Duodenal mucosa (tissue), 2 donors: Measurements from ENCODE around the gene MUL1.

Experiments used
- H3K27ac ChIP-seq: one replicate; pipeline ENCODE4 v1.7.0; 2013; ENCODE audit warnings: low read depth, low read length
- H3K27me3 ChIP-seq, 2 donors: one replicate each; pipeline ENCODE4 v1.7.0; 2013; ENCODE audit warnings: low read length in 2 of 2, control low read depth in 1 of 2; ENCODE audit not compliant: insufficient read depth in 2 of 2, control insufficient read depth in 1 of 2
- H3K36me3 ChIP-seq, 2 donors: one replicate each; pipeline ENCODE4 v1.7.0; 2013; ENCODE audit warnings: low read length in 2 of 2, control low read depth in 1 of 2; ENCODE audit not compliant: insufficient read depth in 2 of 2, control insufficient read depth in 1 of 2
- H3K4me1 ChIP-seq, 2 donors: one replicate each; pipeline ENCODE4 v1.7.0; 2013; ENCODE audit warnings: low read length in 2 of 2, control low read depth in 1 of 2; ENCODE audit not compliant: insufficient read depth in 2 of 2, control insufficient read depth in 1 of 2
- H3K4me3 ChIP-seq, 2 donors: one replicate each; pipeline ENCODE4 v1.7.0; 2013; ENCODE audit warnings: low read length in 2 of 2, low read depth in 1 of 2
- H3K9ac ChIP-seq, 2 donors: one replicate each; pipeline ENCODE4 v1.7.0; 2013; ENCODE audit warnings: low read length in 2 of 2, low read depth in 1 of 2
- H3K9me3 ChIP-seq, 2 donors: one replicate each; pipeline ENCODE4 v1.7.0; 2013; ENCODE audit warnings: low read length in 2 of 2, control low read depth in 1 of 2; ENCODE audit not compliant: control insufficient read depth in 1 of 2

The MUL1 gene

DNA sequence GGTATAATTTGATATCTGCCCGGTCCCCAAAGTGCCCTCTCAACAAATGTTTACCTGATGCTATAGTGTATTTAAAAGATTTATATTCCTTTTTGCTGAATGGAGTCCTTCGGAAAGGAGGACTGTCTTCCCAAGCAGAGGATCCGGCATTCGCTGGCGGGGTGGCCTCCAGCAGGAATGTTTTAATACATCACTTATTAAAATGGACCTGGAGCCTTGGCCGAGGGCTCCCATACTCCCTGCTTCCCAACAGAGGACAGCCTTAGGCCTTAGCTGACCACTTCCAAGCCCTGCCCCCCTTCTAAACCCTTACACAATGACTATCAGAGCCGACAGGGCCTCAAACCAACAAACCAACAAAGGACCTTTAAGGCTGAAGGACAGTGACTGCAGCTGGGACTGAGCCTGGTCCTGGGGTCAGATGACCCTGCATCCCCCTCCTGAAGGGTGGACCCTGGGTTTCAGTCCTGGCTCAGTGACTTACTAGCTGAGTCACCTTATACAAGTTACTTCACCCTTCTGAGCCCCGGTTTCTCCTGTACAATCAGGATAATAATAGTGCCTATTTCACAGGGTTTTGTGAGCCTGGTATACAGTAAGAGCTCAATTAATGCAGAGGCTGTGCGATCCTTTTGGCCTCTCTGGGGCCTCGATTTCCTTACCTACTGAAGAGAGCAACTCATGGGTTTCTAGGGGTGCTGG lies 27.6 kb downstream of the MUL1 start:
- H3K27me3 ChIP-seq: peaks cover 0 to 4% of the 10 kb centered on the region in 2 donors
- H3K27ac ChIP-seq: peak overlapping the region; percentile 84
- H3K4me3 ChIP-seq: peak overlapping the region; percentile 26 to 40
- peak overlapping the region; percentile 51 to 60 for H3K9ac ChIP-seq
- no peaks in the 10 kb centered on the region for H3K9me3 ChIP-seq
- peaks cover 65 to 71% of the 10 kb centered on the region in 2 donors for H3K4me1 ChIP-seq
- no peaks in the 10 kb centered on the region for H3K36me3 ChIP-seq

DNA sequence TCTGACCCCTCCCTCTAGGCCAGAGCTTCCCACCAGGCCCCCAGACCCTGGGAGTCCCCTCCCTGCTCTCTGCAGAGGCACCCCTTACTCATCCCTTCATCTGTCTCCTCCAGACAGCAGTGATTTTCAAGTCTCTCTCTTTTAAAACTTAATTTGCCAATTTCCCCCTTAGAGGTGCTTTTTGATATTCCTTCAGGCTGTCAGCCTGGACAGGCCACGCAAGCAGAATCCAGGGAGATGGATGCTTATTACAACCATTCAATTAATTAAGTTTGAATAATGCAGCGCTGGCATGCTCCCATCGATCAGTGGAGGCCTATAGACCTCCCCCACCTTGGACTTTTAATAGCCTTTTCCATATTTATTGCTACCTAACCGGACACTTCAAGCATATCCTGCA lies 28.1 kb downstream of the MUL1 start:
- peaks cover 0 to 4% of the 10 kb centered on the region in 2 donors for H3K27me3 ChIP-seq
- peak overlapping the region; percentile 30 for H3K27ac ChIP-seq
- peaks cover 70 to 74% of the 10 kb centered on the region in 2 donors for H3K4me1 ChIP-seq
- H3K9ac ChIP-seq: peak overlapping the region; percentile 33 to 60
- H3K4me3 ChIP-seq: peak overlapping the region; percentile 23 to 26
- no peaks in the 10 kb centered on the region for H3K9me3 ChIP-seq
- H3K36me3 ChIP-seq: no peaks in the 10 kb centered on the region

GRCh38 chr1:20478057-20478635 lies 29.8 kb downstream of the MUL1 start:
- Histone ChIP-seq H3K27me3 (peaks cover 3 to 4% of the 10 kb centered on the region in 2 donors), H3K36me3 (no peaks in the 10 kb centered on the region), H3K9me3 (no peaks in the 10 kb centered on the region), H3K9ac (no peak overlapping the region), H3K27ac (no peak overlapping the region), H3K4me1 (peaks cover 72 to 89% of the 10 kb centered on the region in 2 donors), H3K4me3 (no peak overlapping the region)

GRCh38 chr1:20477348-20478056 lies 30.4 kb downstream of the MUL1 start:
- Histone ChIP-seq H3K27ac (no peak overlapping the region), H3K4me3 (no peak overlapping the region), H3K9me3 (no peaks in the 10 kb centered on the region), H3K9ac (peak overlapping the region in 1 of 2 donors; percentile 6), H3K27me3 (peaks cover 3 to 4% of the 10 kb centered on the region in 2 donors), H3K4me1 (peaks cover 78 to 86% of the 10 kb centered on the region in 2 donors), H3K36me3 (no peaks in the 10 kb centered on the region)

DNA sequence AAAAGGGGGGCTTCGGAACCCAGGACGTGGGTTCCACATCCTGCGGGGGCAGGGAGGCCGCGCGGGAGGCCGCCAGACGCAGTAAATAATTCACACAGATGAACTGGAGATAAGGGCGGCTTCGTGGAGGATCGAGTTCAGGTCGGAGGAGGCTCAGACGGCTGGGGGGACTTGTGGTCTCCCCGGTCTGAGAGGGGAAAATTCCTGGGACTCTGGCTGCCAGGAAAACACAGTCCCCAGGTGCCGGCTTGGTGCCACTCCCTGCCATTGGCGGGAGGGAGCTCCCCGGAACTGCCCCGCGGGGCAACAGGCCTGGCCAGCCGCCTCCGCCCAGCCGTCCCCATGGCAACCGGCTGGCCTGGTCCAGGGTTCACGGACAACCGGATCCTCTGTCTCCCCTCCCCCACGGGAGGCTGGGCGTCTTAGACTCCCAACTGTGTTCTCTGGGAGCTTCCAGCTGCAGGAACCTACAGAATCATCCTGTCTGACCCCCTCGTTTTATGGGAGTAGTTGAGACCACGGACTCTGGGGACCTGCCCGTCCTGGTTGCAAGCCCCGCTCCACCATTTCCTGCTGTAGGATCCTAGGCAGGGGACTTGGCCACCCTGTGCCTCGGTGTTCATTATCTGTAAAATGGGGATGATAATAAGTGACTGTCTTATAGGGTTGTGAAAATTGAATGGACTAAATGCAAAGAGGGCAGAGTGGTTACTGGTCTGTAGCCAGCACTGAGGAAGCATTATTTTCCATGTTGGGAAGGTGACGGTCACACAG lies 31.5 kb downstream of the MUL1 start:
- Histone ChIP-seq H3K27me3 (peaks cover 3 to 4% of the 10 kb centered on the region in 2 donors), H3K36me3 (no peaks in the 10 kb centered on the region), H3K4me3 (peak overlapping the region; percentile 50 to 55), H3K27ac (peak overlapping the region; percentile 52), H3K4me1 (peaks cover 77% of the 10 kb centered on the region in 2 donors), H3K9me3 (no peaks in the 10 kb centered on the region), H3K9ac (peak overlapping the region; percentile 63 to 72)

GRCh38 chr1:20474996-20475395 lies 33.0 kb downstream of the MUL1 start:
- Histone ChIP-seq H3K9me3 (no peaks in the 10 kb centered on the region), H3K9ac (peak overlapping the region in 1 of 2 donors; percentile 32), H3K27me3 (peaks cover 0 to 3% of the 10 kb centered on the region in 2 donors), H3K4me1 (peaks cover 62 to 64% of the 10 kb centered on the region in 2 donors), H3K36me3 (no peaks in the 10 kb centered on the region), H3K4me3 (no peak overlapping the region), H3K27ac (no peak overlapping the region)

GRCh38 chr1:20474333-20474975 lies 33.5 kb downstream of the MUL1 start:
- H3K9ac ChIP-seq: peak overlapping the region in 1 of 2 donors; percentile 32
- H3K9me3 ChIP-seq: no peaks in the 10 kb centered on the region
- no peaks in the 10 kb centered on the region for H3K36me3 ChIP-seq
- no peak overlapping the region for H3K4me3 ChIP-seq
- H3K27ac ChIP-seq: no peak overlapping the region
- peaks cover 58 to 59% of the 10 kb centered on the region in 2 donors for H3K4me1 ChIP-seq
- peaks cover 0 to 3% of the 10 kb centered on the region in 2 donors for H3K27me3 ChIP-seq

DNA sequence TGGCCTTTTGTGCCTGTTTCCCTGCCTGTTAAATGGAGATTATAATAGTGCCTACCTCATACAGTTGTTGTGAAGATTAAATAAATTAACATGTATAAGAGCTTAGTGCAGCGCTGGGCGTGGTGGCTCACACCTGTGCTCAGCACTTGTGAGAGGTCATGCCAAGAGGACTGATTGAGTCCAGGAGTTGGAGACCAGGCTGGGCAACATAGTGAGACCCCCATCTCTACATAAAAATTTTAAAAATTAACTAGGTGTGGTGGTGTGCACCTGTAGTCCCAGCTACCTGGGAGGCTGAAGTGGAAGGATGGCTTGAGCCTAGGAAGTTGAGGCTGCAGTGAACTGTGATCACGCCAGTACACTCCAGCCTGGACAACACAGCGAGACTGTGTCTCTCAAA lies 34.1 kb downstream of the MUL1 start:
- no peak overlapping the region for H3K9ac ChIP-seq
- H3K4me1 ChIP-seq: peaks cover 53 to 58% of the 10 kb centered on the region in 2 donors
- no peak overlapping the region for H3K27ac ChIP-seq
- no peaks in the 10 kb centered on the region for H3K9me3 ChIP-seq
- no peaks in the 10 kb centered on the region for H3K36me3 ChIP-seq
- H3K27me3 ChIP-seq: peaks cover 0 to 3% of the 10 kb centered on the region in 2 donors
- no peak overlapping the region for H3K4me3 ChIP-seq

GRCh38 chr1:20472860-20473711 lies 34.9 kb downstream of the MUL1 start:
- Histone ChIP-seq H3K4me3 (no peak overlapping the region), H3K4me1 (peaks cover 46 to 52% of the 10 kb centered on the region in 2 donors), H3K9ac (no peak overlapping the region), H3K27ac (no peak overlapping the region), H3K36me3 (no peaks in the 10 kb centered on the region), H3K27me3 (peaks cover 0 to 3% of the 10 kb centered on the region in 2 donors), H3K9me3 (no peaks in the 10 kb centered on the region)
